NCI-H2029 treated with DMSO at 0.1 percent for 48 hours (cell line): ENCODE data around the gene MNT.
A peak's percentile ranks its signal among the peaks of the same experiment; 100 is the strongest.

Source experiments
- DNase-seq: peaks from one replicate; lab custom pipeline; 2025; lab: John Stamatoyannopoulos, UW

Gene MNT

DNA sequence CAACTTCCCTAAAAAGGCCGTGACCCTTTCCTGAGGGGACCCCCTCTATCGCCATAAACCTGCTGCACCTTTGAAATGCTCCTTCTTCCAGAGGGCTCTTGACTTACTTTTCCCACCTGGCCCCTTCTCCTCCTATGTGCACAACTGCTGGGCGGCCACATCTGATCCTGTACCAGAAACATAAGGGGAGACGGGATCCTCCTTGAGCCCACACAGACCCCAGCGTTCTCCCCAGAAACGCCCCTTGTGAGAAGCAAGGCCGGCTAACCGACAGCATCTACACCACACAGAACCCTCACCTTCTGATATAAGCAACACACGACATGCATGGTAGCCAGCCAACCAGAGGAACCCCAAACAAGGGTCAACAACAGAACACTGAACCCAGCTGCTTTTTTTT lies 14.2 kb upstream of the MNT start:
- DNase-seq: no peak

GRCh38 chr17:2414446-2415064 lies 13.7 kb upstream of the MNT start:
- no peak for DNase-seq

DNA sequence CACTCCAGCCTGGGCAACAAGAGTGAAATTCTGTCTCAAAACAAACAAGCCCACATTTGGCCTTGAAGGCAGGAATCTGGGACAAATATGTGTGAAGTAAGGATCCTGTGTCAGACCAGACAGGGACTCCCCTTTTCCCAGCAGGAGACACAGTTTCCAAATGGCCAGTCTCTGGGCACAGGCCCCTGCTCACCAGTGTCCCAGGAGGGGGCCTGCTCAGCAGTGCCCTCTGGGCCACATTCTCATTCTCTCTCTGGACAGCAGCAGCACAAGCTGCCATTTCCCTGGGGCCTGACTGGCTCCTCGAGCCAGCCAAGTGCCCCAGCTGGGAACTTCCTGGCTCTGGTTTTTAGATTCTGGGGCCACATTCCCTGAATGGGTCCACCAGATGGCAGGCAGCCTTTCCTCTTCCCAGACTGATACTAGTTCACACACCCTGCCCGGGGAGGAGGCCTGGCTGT lies 11.7 kb upstream of the MNT start:
- no peak for DNase-seq

GRCh38 chr17:2410951-2411350 lies 10.1 kb upstream of the MNT start:
- DNase-seq: no peak

- no peak for DNase-seq
Measured at GRCh38 chr17:2406903-2407790, 6.3 kb upstream of the MNT start.

DNA sequence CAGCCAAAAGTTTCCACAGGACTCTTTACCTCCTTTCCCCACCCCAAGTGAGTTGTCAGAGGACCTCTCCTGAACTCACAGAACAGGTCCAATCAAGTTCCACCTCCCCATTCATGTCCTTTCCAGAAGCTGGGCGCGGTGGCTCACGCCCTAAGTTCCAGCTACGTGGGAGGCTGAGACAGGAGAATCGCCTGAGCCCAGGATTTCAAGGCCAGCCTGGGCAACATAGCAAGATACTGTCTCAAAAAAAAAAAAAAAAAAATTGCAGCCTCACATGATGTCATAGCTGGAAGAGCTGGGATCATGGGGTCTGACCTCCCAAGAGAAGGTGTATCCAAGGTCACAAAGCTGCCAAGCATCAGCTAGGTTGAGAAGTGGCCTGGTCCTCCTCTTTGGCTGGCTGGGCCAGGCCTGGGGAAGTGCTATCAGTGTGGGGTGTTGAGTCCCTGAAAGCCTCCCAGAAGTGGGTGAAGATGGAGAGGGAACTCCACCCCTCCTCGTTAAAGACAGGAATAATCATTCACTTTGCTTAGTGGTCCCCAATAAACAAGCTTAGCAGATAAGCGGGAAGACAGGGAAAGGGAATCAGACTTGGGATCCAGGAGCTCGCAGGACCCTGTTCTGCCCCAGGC lies 5.5 kb upstream of the MNT start:
- no peak for DNase-seq

DNA sequence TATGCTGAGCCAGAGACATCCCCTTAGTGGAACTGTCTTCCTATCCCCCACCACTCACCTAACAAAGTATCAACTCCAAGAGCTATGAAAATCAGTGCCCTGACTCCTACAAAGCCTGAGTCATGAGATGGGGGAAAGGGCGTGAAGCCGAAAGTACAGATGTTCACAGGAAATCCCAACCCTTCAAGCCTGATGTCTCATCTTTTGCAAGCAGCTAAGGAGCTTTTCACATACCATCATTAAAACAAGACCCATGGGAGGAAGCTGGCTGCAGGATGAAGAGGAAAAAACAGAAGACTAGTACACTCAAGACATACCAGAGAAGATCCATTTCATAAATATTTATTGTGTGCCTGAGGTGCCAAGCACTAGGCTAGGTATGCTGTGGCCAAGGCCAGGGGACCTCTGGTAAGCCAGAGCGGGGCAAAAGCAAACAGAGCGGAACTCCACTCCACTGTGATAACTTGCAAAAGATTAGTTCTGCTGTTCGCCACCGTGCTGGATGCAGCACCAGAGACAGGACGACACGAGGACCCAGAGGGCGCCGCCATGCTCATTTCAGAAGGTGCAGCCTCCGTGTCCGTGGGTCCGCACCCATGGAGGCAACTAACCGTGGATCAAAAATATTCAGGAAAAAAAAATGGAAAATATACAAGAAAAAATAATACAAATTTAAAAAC lies 4.5 kb upstream of the MNT start:
- no peak for DNase-seq

GRCh38 chr17:2403044-2403443 lies 2.2 kb upstream of the MNT start:
- DNase-seq: no peak

DNA sequence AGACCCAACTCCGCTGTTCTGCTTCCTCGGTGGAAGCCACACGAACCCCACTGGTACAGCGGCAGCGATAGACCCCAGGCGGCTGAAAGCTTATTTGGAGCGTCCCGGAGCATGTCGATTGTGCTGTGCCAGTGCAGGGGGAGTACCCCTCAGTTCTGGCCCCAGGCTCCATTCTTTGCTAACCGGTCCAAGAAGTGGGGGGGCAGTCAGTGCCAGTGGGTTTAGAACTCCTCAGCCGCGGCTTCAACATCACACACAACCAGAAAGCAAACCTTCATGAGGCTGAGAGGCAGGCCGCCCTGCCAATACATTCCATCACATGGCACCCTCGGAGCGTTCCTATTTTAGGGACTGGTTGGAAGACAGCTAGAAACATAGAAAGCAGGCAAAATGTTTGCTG lies 1.7 kb upstream of the MNT start:
- no peak for DNase-seq

DNA sequence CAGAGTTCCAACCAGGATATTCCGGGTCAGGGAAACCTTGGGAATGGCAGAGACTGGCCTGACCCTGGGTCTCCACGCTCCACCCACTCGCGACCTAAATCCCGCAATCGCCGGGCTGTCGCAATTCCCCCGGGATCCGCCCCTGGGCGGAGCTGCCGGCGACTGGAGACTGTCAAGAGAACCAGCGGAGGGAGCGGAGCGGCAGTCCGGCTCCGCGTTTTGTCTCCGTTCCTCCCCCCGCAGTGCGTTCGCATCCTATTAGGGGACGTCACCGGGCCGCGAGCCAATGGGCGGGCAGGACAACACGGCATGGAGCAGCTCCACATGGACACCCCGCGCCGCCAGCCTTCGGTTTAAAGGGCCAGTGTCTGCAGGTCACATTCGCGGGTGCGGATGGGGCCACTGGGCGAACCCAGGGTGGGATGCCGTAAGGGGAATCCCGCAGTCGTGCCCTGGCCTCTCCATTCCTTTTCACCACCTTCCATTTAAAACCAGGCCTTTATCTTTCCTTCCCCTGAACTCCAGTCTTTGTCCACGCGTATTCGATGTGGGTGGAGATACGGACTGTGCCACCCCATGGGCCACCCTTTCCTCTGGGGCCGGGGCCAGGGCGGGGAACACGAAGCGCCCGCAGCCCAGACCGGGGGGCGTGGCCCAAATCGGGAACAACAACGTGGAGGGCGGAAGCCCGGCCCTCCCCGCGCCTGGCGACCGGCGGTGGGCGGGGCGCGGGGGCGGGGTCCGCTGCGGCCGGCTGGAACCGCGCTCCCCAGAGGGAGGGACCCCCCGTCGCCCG lies 764 bp upstream of the MNT start:
- DNase-seq: peak; percentile 73

- no peak for DNase-seq
Measured at GRCh38 chr17:2400474-2400866, 390 bp downstream of the MNT start.

DNA sequence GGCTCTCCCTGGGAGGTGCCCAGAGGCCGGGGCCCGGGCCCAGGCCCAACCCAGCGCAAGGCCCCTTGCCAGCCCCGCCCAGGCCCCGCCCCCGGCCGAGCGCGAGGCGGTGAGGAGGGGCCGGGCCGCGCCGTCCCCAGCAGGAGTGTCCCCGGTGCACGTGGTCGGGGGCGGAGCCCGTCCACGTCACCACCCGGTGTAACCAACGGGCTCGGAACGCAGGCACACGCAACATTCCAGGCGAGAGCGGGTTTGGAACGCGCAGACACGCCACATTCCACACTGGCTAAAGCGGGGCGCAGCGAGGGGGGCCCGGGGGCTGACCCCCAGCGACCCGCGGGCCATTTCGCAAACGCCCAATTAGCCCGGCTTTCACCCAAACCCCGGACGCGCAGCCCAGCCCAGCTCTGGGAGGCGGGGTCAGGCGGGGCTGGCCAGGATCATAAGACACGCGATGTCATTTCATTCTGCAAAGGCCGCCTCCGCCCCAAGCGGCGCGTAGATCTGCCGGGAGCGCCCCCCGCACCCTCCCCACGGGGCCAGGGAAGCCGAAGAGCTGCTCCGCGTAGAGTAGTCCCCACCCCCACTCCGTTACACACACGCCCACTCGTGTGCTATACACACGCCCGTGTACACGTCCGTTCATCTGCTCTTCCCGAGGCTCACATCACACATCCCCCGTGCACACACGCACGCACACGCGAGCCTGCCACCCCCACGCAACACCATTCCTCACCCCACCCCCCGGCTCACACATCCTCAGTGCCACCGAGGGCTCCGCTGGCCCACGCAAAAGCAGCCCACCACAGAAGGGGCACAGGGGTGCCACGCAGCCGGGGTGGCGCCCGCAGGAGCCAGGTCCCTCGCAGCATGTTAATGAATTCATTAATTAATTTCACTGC lies 1.0 kb downstream of the MNT start:
- peak; percentile 37 for DNase-seq

- DNase-seq: no peak
Measured at GRCh38 chr17:2398655-2399571, 1.9 kb downstream of the MNT start.

DNA sequence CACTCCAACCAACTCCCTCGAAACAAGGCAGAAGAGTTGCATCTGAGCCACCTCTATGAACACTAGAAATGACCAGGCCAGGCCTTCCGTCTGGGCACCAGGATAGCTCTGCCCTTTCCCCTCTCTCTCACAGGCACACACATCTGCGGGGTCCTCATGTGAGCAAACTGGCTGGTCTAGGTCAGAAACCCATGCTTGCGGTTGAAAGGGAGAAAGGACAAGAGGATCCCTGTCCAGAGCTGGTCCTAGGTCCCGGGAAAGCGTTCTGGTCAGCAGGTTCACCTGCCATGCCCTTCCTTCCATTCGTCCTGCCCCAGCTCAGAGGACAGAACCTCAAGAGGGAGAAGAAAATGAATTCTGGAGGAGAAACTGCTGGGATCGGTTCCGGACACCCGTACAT lies 2.7 kb downstream of the MNT start:
- DNase-seq: no peak

DNA sequence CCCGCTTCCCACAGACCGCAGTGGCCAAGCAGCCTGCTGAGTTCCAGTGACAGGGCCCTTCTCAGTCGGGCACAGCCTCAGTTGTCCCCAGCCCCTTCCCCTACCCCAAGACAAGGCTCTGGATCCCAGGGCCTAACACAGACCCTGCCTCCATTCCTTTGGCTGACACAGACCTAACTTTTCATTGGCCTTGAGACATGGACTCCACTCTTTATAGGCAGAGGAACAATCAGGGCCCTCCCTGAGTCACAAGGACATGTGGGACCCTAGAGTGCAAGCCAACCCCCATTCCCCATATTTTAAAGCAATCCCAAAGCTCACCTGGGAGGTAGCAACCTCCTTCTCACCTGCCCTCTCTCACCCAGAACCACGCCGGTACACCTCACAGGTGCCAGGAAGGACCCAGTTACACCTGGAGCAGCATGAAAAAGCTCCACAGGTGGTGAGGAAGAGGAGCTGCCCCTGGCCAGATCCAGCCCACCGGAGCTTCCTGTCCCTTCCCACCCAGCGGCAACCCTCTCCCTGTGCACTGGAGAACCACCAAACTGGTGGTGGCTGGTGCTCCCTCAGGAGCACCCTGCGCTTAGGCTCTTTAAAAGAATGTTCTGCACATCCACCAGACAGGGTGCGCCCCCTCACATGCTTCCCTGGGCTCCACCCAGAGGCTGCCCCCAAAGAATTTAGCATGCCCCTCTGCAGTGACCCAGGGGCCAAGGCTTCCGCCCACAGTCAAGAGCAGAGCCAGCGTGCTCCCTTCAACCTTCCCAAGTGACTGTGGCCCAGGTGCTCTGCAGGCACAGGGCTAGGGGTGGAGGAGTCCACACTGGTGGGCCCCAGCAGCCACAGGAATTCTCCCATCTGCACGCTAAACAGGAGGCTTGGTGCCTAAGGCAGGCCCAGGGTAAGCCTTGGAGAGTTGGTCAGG lies 3.4 kb downstream of the MNT start:
- no peak for DNase-seq

DNA sequence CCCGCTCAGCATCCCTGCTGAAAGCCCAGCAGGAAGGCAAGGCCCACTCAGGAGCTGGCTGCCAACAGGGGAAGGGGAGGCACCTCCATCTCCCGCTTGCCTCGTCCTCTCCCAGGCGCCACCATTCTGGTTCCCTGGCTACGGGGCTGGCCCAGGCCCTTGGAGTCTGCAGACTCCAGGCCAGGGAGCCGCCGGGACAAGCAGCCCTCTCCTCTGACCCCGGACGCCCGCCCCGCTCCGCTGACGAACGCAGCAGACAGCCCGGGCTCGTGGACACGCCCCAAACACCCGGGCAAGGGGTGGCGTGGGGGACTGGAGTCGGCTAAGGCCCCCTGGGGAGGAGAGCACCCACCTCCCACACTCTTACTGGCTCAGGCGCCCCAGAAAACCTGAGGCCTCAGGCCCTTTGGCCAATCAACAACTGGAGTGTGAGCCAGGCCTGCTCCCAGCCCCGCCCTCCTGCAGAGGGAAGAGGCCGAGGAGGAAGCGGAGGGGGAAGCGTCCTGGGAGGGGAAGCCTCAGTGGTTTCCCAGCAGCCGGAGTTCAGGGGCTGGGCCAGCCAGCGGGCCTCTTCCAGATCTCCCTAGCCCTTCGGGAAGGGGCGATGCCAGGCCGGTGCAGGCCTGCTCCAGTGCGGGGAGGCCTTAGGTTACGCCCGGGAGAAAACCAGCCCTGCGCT lies 4.2 kb downstream of the MNT start:
- DNase-seq: no peak

DNA sequence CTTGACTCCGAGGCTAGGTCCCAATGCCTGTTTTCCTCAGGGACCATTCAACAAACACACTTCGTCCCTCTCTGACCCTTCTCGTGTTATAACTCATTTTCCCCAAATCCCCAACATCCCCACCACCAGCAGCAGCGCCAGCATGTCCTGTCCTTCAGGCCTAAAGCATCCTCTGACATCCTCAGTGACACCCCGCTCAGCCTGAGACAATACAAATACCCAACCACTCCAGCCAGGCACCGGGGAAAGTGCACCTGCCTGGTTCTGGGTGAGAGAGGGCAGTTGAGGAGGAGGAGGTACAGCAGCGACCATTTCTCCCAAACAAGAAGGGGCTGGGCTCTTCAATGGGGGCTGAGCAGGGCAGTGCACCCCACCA lies 4.7 kb downstream of the MNT start:
- no peak for DNase-seq
